GM23338 (cell line): ENCODE measurements around the gene PCBP4. TPM values are rescaled to one million over a fixed set of nuclear protein-coding genes. Genes with fewer than 3 reads are reported as not detected.

ENCODE experiments used
- ATAC-seq: fragments of 200-7000 bp; cut with Tn5 transposase; 3 replicates; pipeline ENCODE4 v1.9.1; 2020
- DNase-seq: peaks from one replicate; pipeline ENCODE4 v3.0.0-alpha.2; 2015; ENCODE audit warnings: low spot score
- H2AFZ ChIP-seq: fragments of 200-600 bp; sonication (generic); 2 replicates; pipeline ENCODE4 v1.8.0; 2016; ENCODE audit warnings: antibody characterized with exemption, mild to moderate bottlenecking, moderate library complexity
- H3F3A ChIP-seq: fragments of 200-600 bp; sonication (generic); replicated peaks from 2 replicates; pipeline ENCODE4 v1.8.0; 2017; ENCODE audit warnings: antibody characterized with exemption, mixed run types, low read depth
- H3K27ac ChIP-seq: fragments of 200-600 bp; sonication (generic); 2 replicates; pipeline ENCODE4 v1.6.1; 2016; ENCODE audit warnings: low read depth
- H3K27me3 ChIP-seq: fragments of 200-600 bp; sonication (generic); 2 replicates; pipeline ENCODE4 v1.8.0; 2016; ENCODE audit warnings: mild to moderate bottlenecking, mixed run types, moderate library complexity; ENCODE audit not compliant: insufficient read depth
- H3K36me3 ChIP-seq: fragments of 200-600 bp; sonication (generic); 2 replicates; pipeline ENCODE4 v1.8.0; 2016; ENCODE audit warnings: mild to moderate bottlenecking; ENCODE audit not compliant: insufficient read depth
- H3K4me1 ChIP-seq: fragments of 200-600 bp; sonication (generic); 2 replicates; pipeline ENCODE4 v1.8.0; 2016; ENCODE audit warnings: mild to moderate bottlenecking, moderate library complexity; ENCODE audit not compliant: insufficient read depth
- H3K4me2 ChIP-seq: fragments of 200-600 bp; sonication (generic); 2 replicates; pipeline ENCODE4 v1.7.1; 2017; ENCODE audit warnings: mixed run types
- H3K4me3 ChIP-seq: fragments of 200-600 bp; sonication (generic); 2 replicates; pipeline ENCODE4 v1.6.1; 2016; ENCODE audit warnings: mixed run types
- H3K79me2 ChIP-seq: fragments of 200-600 bp; sonication (generic); replicated peaks from 2 replicates; pipeline ENCODE4 v1.8.0; 2017; ENCODE audit warnings: mild to moderate bottlenecking; ENCODE audit not compliant: insufficient read depth
- H3K9me2 ChIP-seq: fragments of 200-600 bp; sonication (generic); 2 replicates; pipeline ENCODE4 v1.8.0; 2017; ENCODE audit not compliant: insufficient read depth
- H4K20me1 ChIP-seq: fragments of 200-600 bp; sonication (generic); replicated peaks from 2 replicates; pipeline ENCODE4 v1.8.0; 2017; ENCODE audit warnings: mild to moderate bottlenecking; ENCODE audit not compliant: insufficient read depth
- H3K27ac Mint-ChIP-seq: 2 replicates; pipeline ENCODE4 v1.8.0; 2020; ENCODE audit warnings: inconsistent platforms, mild to moderate bottlenecking, moderate library complexity, mixed read lengths
- H3K27me3 Mint-ChIP-seq: 3 replicates; pipeline ENCODE4 v1.8.0; 2022; ENCODE audit warnings: low read depth, mild to moderate bottlenecking, moderate library complexity, mixed read lengths, inconsistent platforms; ENCODE audit not compliant: insufficient read depth, poor library complexity
- H3K36me3 Mint-ChIP-seq: 3 replicates; pipeline ENCODE4 v1.8.0; 2021; ENCODE audit warnings: low read depth, mild to moderate bottlenecking, inconsistent platforms, moderate library complexity, mixed read lengths
- H3K4me1 Mint-ChIP-seq: 3 replicates; pipeline ENCODE4 v1.8.0; 2020; ENCODE audit warnings: mild to moderate bottlenecking, inconsistent platforms, mixed read lengths
- H3K4me3 Mint-ChIP-seq: 3 replicates; pipeline ENCODE4 v1.8.0; 2021; ENCODE audit warnings: moderate library complexity, mild to moderate bottlenecking, inconsistent platforms, mixed read lengths
- H3K9me3 Mint-ChIP-seq: 3 replicates; pipeline ENCODE4 v1.8.0; 2020; ENCODE audit warnings: moderate library complexity, mild to moderate bottlenecking, inconsistent platforms, mixed read lengths
- CREB1 ChIP-seq: fragments of 250-450 bp; sonication (Bioruptor Pico); IDR thresholded peaks from 2 replicates; pipeline ENCODE4 v1.5.0; 2020; ENCODE audit warnings: low read depth, mild to moderate bottlenecking, moderate library complexity
- EZH2 ChIP-seq: fragments of 200-600 bp; sonication (generic); IDR thresholded peaks from one replicate; pipeline ENCODE4 v1.8.0; 2017; ENCODE audit warnings: antibody characterized with exemption, mild to moderate bottlenecking, low read depth; ENCODE audit not compliant: unreplicated experiment
- EZH2phosphoT487 ChIP-seq: fragments of 200-600 bp; sonication (generic); IDR thresholded peaks from one replicate; pipeline ENCODE4 v1.8.1; 2018; ENCODE audit warnings: antibody characterized with exemption; ENCODE audit not compliant: unreplicated experiment
- JUNB ChIP-seq: IDR thresholded peaks from one replicate; pipeline ENCODE4 v1.6.1; 2016; ENCODE audit warnings: antibody characterized with exemption; ENCODE audit not compliant: unreplicated experiment
- NANOG ChIP-seq: IDR thresholded peaks from 2 replicates; pipeline ENCODE4 v1.6.1; 2016; ENCODE audit warnings: antibody characterized with exemption, borderline replicate concordance
- POLR2AphosphoS5 ChIP-seq: IDR thresholded peaks from 2 replicates; pipeline ENCODE4 v1.6.1; 2016; ENCODE audit warnings: antibody characterized with exemption, low read depth
- ZNF114 ChIP-seq: fragments of 250-450 bp; sonication (Bioruptor Pico); IDR thresholded peaks from 2 replicates; pipeline ENCODE4 v1.5.0; 2020; ENCODE audit warnings: mild to moderate bottlenecking, moderate library complexity
- ZNF331 ChIP-seq: fragments of 250-450 bp; sonication (Bioruptor Pico); IDR thresholded peaks from 2 replicates; pipeline ENCODE4 v1.5.0; 2020; ENCODE audit warnings: low read depth, mild to moderate bottlenecking, moderate library complexity
- polyA plus RNA-seq: library from polyadenylated mRNA; unstranded; fragments of >200 nt; fragmentation: Nextera tagmentation; extraction: Ambion mirVana; gene quantifications from 2 replicates; pipeline ENCODE4 v1.2.1, GENCODE V29; 2016
- total RNA-seq: library from RNA; depleted of rRNA; stranded (reverse); fragments of >200 nt; shearing (Covaris generic); gene quantifications from 2 replicates; pipeline ENCODE4 v1.2.3, GENCODE V29; 2014
- TF ChIP-seq, protein P1 (sequence below): fragments of 250-450 bp; sonication (Bioruptor Pico); IDR thresholded peaks from 2 replicates; pipeline ENCODE4 v1.5.0; 2020; ENCODE audit warnings: mild to moderate bottlenecking, moderate library complexity
- TF ChIP-seq, protein P2 (sequence below): IDR thresholded peaks from one replicate; pipeline ENCODE4 v1.6.1; 2018; ENCODE audit warnings: antibody characterized with exemption; ENCODE audit not compliant: unreplicated experiment
- TF ChIP-seq, protein P3 (sequence below): IDR thresholded peaks from 2 replicates; pipeline ENCODE4 v1.6.1; 2016; ENCODE audit warnings: antibody characterized with exemption

PCBP4 gene
- total and polyA plus RNA-seq, 2 experiments from 2014 or later, result 11.8 to 37.6 TPM

DNA sequence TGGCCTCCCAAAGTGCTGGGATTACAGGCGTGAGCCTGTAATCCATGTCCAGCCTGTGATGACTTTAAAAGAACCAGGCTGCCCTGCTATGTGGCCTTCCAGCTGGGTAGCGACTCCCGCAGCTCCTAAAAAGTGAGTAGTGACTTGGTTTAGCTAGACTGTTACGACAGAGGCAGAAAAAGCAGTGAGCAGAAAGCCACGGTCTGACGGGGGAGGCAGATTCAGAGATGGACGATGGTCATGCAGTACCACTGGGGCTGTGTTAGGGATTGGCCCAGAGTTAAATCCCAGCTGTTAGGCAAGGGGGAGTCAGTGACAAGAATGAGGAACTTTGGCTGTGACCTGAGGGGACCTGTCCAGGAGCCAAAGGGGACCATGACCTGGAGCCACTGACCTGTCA lies 31.5 kb upstream of the PCBP4 start:
- Histone ChIP-seq H3K27ac (no peak overlapping the region), H3F3A (peaks cover 20% of the 10 kb centered on the region), H3K9me2 (no peaks in the 10 kb centered on the region), H2AFZ (no peak overlapping the region), H4K20me1 (peaks cover 8% of the 10 kb centered on the region; the same call in 1 of the 2 replicates), H3K4me1 (peaks cover 30% of the 10 kb centered on the region), H3K79me2 (peaks cover 18% of the 10 kb centered on the region), H3K4me3 (no peak overlapping the region), H3K36me3 (peaks cover 15% of the 10 kb centered on the region), H3K4me2 (no peak overlapping the region), H3K27me3 (no peaks in the 10 kb centered on the region)
- ATAC-seq (no peak), DNase-seq (no peak)
- H3K4me1 Mint-ChIP-seq, result peaks cover 41% of the 10 kb centered on the region
- H3K27ac Mint-ChIP-seq, result no peak overlapping the region
- H3K4me3 Mint-ChIP-seq, result no peak overlapping the region
- peaks cover 21% of the 10 kb centered on the region for H3K36me3 Mint-ChIP-seq
- H3K27me3 Mint-ChIP-seq, result peaks cover 31% of the 10 kb centered on the region
- TF ChIP-seq ZNF114 (CRISPR knock-in tag) (no peak), POLR2AphosphoS5 (no peak), EZH2phosphoT487 (no peak), NANOG (no peak), CREB1 (CRISPR knock-in tag) (no peak), EZH2 (no peak), ZNF331 (no peak), JUNB (no peak)
- TF ChIP-seq, protein P1, sequence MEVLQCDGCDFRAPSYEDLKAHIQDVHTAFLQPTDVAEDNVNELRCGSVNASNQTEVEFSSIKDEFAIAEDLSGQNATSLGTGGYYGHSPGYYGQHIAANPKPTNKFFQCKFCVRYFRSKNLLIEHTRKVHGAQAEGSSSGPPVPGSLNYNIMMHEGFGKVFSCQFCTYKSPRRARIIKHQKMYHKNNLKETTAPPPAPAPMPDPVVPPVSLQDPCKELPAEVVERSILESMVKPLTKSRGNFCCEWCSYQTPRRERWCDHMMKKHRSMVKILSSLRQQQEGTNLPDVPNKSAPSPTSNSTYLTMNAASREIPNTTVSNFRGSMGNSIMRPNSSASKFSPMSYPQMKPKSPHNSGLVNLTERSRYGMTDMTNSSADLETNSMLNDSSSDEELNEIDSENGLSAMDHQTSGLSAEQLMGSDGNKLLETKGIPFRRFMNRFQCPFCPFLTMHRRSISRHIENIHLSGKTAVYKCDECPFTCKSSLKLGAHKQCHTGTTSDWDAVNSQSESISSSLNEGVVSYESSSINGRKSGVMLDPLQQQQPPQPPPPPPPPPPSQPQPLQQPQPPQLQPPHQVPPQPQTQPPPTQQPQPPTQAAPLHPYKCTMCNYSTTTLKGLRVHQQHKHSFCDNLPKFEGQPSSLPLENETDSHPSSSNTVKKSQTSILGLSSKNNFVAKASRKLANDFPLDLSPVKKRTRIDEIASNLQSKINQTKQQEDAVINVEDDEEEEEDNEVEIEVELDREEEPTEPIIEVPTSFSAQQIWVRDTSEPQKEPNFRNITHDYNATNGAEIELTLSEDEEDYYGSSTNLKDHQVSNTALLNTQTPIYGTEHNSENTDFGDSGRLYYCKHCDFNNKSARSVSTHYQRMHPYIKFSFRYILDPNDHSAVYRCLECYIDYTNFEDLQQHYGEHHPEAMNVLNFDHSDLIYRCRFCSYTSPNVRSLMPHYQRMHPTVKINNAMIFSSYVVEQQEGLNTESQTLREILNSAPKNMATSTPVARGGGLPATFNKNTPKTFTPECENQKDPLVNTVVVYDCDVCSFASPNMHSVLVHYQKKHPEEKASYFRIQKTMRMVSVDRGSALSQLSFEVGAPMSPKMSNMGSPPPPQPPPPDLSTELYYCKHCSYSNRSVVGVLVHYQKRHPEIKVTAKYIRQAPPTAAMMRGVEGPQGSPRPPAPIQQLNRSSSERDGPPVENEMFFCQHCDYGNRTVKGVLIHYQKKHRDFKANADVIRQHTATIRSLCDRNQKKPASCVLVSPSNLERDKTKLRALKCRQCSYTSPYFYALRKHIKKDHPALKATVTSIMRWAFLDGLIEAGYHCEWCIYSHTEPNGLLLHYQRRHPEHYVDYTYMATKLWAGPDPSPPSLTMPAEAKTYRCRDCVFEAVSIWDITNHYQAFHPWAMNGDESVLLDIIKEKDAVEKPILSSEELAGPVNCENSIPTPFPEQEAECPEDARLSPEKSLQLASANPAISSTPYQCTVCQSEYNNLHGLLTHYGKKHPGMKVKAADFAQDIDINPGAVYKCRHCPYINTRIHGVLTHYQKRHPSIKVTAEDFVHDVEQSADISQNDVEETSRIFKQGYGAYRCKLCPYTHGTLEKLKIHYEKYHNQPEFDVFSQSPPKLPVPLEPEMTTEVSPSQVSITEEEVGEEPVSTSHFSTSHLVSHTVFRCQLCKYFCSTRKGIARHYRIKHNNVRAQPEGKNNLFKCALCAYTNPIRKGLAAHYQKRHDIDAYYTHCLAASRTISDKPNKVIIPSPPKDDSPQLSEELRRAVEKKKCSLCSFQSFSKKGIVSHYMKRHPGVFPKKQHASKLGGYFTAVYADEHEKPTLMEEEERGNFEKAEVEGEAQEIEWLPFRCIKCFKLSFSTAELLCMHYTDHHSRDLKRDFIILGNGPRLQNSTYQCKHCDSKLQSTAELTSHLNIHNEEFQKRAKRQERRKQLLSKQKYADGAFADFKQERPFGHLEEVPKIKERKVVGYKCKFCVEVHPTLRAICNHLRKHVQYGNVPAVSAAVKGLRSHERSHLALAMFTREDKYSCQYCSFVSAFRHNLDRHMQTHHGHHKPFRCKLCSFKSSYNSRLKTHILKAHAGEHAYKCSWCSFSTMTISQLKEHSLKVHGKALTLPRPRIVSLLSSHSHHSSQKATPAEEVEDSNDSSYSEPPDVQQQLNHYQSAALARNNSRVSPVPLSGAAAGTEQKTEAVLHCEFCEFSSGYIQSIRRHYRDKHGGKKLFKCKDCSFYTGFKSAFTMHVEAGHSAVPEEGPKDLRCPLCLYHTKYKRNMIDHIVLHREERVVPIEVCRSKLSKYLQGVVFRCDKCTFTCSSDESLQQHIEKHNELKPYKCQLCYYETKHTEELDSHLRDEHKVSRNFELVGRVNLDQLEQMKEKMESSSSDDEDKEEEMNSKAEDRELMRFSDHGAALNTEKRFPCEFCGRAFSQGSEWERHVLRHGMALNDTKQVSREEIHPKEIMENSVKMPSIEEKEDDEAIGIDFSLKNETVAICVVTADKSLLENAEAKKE (CRISPR knock-in tag), result no peak
- TF ChIP-seq, protein P2, sequence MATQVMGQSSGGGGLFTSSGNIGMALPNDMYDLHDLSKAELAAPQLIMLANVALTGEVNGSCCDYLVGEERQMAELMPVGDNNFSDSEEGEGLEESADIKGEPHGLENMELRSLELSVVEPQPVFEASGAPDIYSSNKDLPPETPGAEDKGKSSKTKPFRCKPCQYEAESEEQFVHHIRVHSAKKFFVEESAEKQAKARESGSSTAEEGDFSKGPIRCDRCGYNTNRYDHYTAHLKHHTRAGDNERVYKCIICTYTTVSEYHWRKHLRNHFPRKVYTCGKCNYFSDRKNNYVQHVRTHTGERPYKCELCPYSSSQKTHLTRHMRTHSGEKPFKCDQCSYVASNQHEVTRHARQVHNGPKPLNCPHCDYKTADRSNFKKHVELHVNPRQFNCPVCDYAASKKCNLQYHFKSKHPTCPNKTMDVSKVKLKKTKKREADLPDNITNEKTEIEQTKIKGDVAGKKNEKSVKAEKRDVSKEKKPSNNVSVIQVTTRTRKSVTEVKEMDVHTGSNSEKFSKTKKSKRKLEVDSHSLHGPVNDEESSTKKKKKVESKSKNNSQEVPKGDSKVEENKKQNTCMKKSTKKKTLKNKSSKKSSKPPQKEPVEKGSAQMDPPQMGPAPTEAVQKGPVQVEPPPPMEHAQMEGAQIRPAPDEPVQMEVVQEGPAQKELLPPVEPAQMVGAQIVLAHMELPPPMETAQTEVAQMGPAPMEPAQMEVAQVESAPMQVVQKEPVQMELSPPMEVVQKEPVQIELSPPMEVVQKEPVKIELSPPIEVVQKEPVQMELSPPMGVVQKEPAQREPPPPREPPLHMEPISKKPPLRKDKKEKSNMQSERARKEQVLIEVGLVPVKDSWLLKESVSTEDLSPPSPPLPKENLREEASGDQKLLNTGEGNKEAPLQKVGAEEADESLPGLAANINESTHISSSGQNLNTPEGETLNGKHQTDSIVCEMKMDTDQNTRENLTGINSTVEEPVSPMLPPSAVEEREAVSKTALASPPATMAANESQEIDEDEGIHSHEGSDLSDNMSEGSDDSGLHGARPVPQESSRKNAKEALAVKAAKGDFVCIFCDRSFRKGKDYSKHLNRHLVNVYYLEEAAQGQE, result no peak
- TF ChIP-seq, protein P3, sequence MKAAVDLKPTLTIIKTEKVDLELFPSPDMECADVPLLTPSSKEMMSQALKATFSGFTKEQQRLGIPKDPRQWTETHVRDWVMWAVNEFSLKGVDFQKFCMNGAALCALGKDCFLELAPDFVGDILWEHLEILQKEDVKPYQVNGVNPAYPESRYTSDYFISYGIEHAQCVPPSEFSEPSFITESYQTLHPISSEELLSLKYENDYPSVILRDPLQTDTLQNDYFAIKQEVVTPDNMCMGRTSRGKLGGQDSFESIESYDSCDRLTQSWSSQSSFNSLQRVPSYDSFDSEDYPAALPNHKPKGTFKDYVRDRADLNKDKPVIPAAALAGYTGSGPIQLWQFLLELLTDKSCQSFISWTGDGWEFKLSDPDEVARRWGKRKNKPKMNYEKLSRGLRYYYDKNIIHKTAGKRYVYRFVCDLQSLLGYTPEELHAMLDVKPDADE, result no peak
- peaks cover 4% of the 10 kb centered on the region; the same call in 1 of the 3 replicates for H3K9me3 Mint-ChIP-seq
